ENCODE results near the gene NEIL1. TPM values are rescaled to one million over a fixed set of nuclear protein-coding genes. Genes with fewer than 3 reads are reported as not detected.
A peak's percentile ranks its signal among the peaks of the same experiment; 100 is the strongest.
"Not testable (repeated sequence)": the region's sequence is repeated elsewhere in the genome, so short reads cannot be mapped to it uniquely, and the experiment has no call there.

NEIL1 gene
- total RNA-seq, 1 donor from 2014 or later = 34.0 TPM

GRCh38 chr15:75335705-75336355 is 11.0 kb upstream of the NEIL1 start, which contains the start of gene COMMD4:
Gene COMMD4 (plus strand): TSS chr15:75336063. CDS start chr15:75336090, 27 bp downstream.
- peaks cover 4% of the 10 kb centered on the region for H3K36me3 Mint-ChIP-seq (ENCODE audit: unreplicated experiment)
- H3K27ac Mint-ChIP-seq (ENCODE audit: unreplicated experiment) = peak within 1 kb of the TSS; percentile 95
- no peaks in the 10 kb centered on the region for H3K9me3 Mint-ChIP-seq (ENCODE audit: unreplicated experiment)
- peak; percentile 97 for DNase-seq (ENCODE audit: extremely low spot score, unreplicated experiment)
- peak within 1 kb of the TSS; percentile 96 for H3K4me3 Mint-ChIP-seq (ENCODE audit: unreplicated experiment)
- H3K4me1 Mint-ChIP-seq (ENCODE audit: unreplicated experiment) = peaks cover 17% of the 10 kb centered on the region
- no peaks in the 10 kb centered on the region for H3K27me3 Mint-ChIP-seq (ENCODE audit: unreplicated experiment)
- no peak for TF ChIP-seq CTCF (IDR thresholded peaks at IDR 0.05)

GRCh38 chr15:75338661-75339240 is 8.1 kb upstream of the NEIL1 start:
- no peak for DNase-seq (ENCODE audit: extremely low spot score, unreplicated experiment)
- H3K4me3 Mint-ChIP-seq (ENCODE audit: unreplicated experiment) = no peak overlapping the region
- H3K27me3 Mint-ChIP-seq (ENCODE audit: unreplicated experiment) = no peaks in the 10 kb centered on the region
- no peaks in the 10 kb centered on the region for H3K9me3 Mint-ChIP-seq (ENCODE audit: unreplicated experiment)
- no peak overlapping the region for H3K27ac Mint-ChIP-seq (ENCODE audit: unreplicated experiment)
- H3K4me1 Mint-ChIP-seq (ENCODE audit: unreplicated experiment) = peaks cover 17% of the 10 kb centered on the region
- no peak for TF ChIP-seq CTCF (IDR thresholded peaks at IDR 0.05)
- H3K36me3 Mint-ChIP-seq (ENCODE audit: unreplicated experiment) = peaks cover 8% of the 10 kb centered on the region

- peaks cover 17% of the 10 kb centered on the region for H3K4me1 Mint-ChIP-seq (ENCODE audit: unreplicated experiment)
- H3K27me3 Mint-ChIP-seq (ENCODE audit: unreplicated experiment) = no peaks in the 10 kb centered on the region
- no peak for DNase-seq (ENCODE audit: extremely low spot score, unreplicated experiment)
- no peaks in the 10 kb centered on the region for H3K9me3 Mint-ChIP-seq (ENCODE audit: unreplicated experiment)
- no peak for TF ChIP-seq CTCF (IDR thresholded peaks at IDR 0.05)
- H3K4me3 Mint-ChIP-seq (ENCODE audit: unreplicated experiment) = no peak overlapping the region
- no peak overlapping the region for H3K27ac Mint-ChIP-seq (ENCODE audit: unreplicated experiment)
- peaks cover 8% of the 10 kb centered on the region for H3K36me3 Mint-ChIP-seq (ENCODE audit: unreplicated experiment)
These were observed 7.2 kb upstream of the NEIL1 start for GRCh38 chr15:75339531-75340240.

GRCh38 chr15:75342221-75342620 is 4.6 kb upstream of the NEIL1 start:
- Mint-ChIP-seq H3K9me3 (ENCODE audit: unreplicated experiment) (no peaks in the 10 kb centered on the region), H3K4me3 (ENCODE audit: unreplicated experiment) (no peak overlapping the region), H3K4me1 (ENCODE audit: unreplicated experiment) (peaks cover 5% of the 10 kb centered on the region), H3K36me3 (ENCODE audit: unreplicated experiment) (peaks cover 8% of the 10 kb centered on the region), H3K27ac (ENCODE audit: unreplicated experiment) (no peak overlapping the region), H3K27me3 (ENCODE audit: unreplicated experiment) (no peaks in the 10 kb centered on the region)
- TF ChIP-seq CTCF (IDR thresholded peaks at IDR 0.05) = no peak
- no peak for DNase-seq (ENCODE audit: extremely low spot score, unreplicated experiment)

- H3K4me1 Mint-ChIP-seq (ENCODE audit: unreplicated experiment) = peaks cover 11% of the 10 kb centered on the region
- not testable (repeated sequence) for H3K4me3 Mint-ChIP-seq (ENCODE audit: unreplicated experiment); H3K36me3 Mint-ChIP-seq (ENCODE audit: unreplicated experiment); H3K27ac Mint-ChIP-seq (ENCODE audit: unreplicated experiment); DNase-seq (ENCODE audit: extremely low spot score, unreplicated experiment); H3K9me3 Mint-ChIP-seq (ENCODE audit: unreplicated experiment); H3K27me3 Mint-ChIP-seq (ENCODE audit: unreplicated experiment)
These were observed 2.9 kb upstream of the NEIL1 start for GRCh38 chr15:75343953-75344352.

Data from osteocyte (in vitro differentiated cells).